Stimulated activated CD4-positive, alpha-beta T cell treated with anti-CD3 and anti-CD28 coated beads, Interleukin-12 subunit alpha, Interleukin-12 subunit beta, amount 100 ng/mL, for 24 hours (primary cell): ENCODE results near the gene HMGB3.
"Not testable (repeated sequence)": the region's sequence is repeated elsewhere in the genome, so short reads cannot be mapped to it uniquely, and the experiment has no call there.

Experiments used
- DNase-seq, 2 experiments: peaks; one replicate each; pipeline ENCODE4 v3.0.0-alpha.2; 2020; ENCODE audit warnings: low read depth in 2 of 2

The HMGB3 gene

GRCh38 chrX:150982788-150983520 lies at the start of gene HMGB3:
TSS of gene HMGB3 (plus strand) at chrX:150983335. CDS start at chrX:150985600, 2,265 bp downstream.
- DNase-seq, result peak; percentile 60 to 73

- DNase-seq, result no peak
These were observed 49.2 kb upstream of the HMGB3 start for GRCh38 chrX:150933945-150934350.

GRCh38 chrX:150934453-150934852 lies 48.7 kb upstream of the HMGB3 start:
- DNase-seq, result no peak

- no peak for DNase-seq
These were observed 47.7 kb upstream of the HMGB3 start for GRCh38 chrX:150935467-150935866.

GRCh38 chrX:150936556-150936955 lies 46.6 kb upstream of the HMGB3 start:
- no peak for DNase-seq

- DNase-seq, result no peak
These were observed 42.2 kb upstream of the HMGB3 start for GRCh38 chrX:150940844-150941495.

GRCh38 chrX:150941580-150941979 lies 41.6 kb upstream of the HMGB3 start:
- DNase-seq, result no peak

GRCh38 chrX:150942942-150943594 lies 40.1 kb upstream of the HMGB3 start:
- DNase-seq, result no peak

- no peak for DNase-seq
These were observed 38.9 kb upstream of the HMGB3 start for GRCh38 chrX:150944233-150944632.

GRCh38 chrX:150954951-150955350 lies 28.2 kb upstream of the HMGB3 start:
- no peak for DNase-seq

GRCh38 chrX:150955590-150955989 lies 27.5 kb upstream of the HMGB3 start:
- DNase-seq, result no peak

GRCh38 chrX:150958177-150958576 lies 25.0 kb upstream of the HMGB3 start:
- no peak for DNase-seq

GRCh38 chrX:150959557-150959956 lies 23.6 kb upstream of the HMGB3 start:
- no peak for DNase-seq

GRCh38 chrX:150961631-150962030 lies 21.5 kb upstream of the HMGB3 start:
- DNase-seq, result no peak

GRCh38 chrX:150964416-150964815 lies 18.7 kb upstream of the HMGB3 start:
- not testable (repeated sequence) for DNase-seq

GRCh38 chrX:150966235-150966634 lies 16.9 kb upstream of the HMGB3 start:
- DNase-seq, result no peak

- no peak for DNase-seq
These were observed 16.4 kb upstream of the HMGB3 start for GRCh38 chrX:150966742-150967141.

- no peak for DNase-seq
These were observed 15.3 kb upstream of the HMGB3 start for GRCh38 chrX:150967786-150968185.

- no peak for DNase-seq
These were observed 14.0 kb upstream of the HMGB3 start for GRCh38 chrX:150968862-150969720.

GRCh38 chrX:150972450-150972849 lies 10.7 kb upstream of the HMGB3 start:
- DNase-seq, result no peak

GRCh38 chrX:150975655-150976390 lies 7.3 kb upstream of the HMGB3 start:
- DNase-seq, result no peak
